Ammon's horn (tissue), 1 donor: Measurements from ENCODE around the gene SSNA1.

Experiments
- DNase-seq: peaks from one replicate; pipeline ENCODE4 v3.0.0-alpha.2; 2016; ENCODE audit warnings: low spot score

SSNA1 gene

GRCh38 chr9:137152844-137153405, 35.6 kb upstream of the SSNA1 start:
- no peak for DNase-seq

DNA sequence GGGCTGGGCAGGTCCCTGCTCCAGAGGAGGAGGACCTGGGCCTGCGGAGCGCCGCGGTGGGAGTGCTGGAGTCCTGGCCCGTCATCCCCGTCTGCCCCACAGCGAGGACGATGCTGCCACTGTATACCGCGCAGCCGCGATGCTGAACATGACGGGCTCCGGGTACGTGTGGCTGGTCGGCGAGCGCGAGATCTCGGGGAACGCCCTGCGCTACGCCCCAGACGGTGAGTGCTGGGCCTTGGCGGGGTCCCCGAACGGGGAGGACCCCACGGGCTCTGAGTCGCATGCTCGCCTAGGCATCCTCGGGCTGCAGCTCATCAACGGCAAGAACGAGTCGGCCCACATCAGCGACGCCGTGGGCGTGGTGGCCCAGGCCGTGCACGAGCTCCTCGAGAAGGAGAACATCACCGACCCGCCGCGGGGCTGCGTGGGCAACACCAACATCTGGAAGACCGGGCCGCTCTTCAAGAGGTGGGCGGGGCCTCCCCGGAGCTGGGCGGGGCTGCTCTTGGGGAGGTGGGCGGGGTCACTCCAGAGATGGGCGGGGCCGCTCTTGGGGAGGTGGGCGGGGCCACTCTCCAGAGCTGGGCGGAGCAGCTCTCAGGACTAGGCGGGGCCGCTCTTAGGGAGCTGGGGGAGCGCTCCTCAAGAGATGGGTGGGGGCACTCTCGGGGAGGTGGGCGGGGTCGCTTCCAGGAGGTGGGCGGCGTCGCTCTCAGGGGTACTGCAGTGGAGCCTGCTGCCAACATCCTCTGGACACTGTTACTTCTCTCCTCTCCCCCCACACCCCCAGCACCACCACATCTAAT, 31.7 kb upstream of the SSNA1 start:
- DNase-seq: no peak

DNA sequence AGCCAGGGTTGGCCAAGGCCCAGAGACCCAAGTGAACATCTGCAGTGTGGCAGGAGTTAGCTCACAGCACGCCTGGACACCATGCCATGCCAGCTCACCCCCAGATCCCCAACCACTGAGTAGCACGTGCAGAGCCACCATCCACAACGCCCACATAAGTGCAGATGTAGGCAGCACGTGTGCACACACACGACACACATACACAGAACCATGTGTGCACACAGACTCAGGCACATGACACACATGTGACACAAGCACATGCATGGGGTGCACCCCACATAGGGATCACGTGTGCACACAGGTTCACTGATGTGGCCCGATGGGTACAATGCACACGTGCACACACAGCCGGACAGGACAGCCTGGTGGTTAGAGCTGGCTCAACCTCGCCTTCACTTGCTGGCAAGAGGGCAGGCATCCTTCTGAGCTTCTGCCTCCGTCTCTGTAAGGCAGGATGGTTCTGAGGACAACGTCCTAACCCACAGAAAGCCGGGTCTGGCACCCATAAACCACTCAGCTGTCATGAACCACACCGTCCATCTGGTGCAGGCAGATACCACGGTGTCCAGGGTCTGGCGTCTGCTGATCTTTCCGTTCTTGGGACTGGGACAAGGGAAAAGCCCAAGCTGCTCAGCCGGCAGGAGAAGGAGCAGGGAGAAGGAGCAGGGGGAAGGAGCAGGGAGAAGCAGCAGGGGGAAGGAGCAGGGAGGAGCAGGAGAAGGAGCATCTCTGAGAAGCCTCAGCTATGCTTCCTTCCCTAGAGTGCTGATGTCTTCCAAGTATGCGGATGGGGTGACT, 30.7 kb upstream of the SSNA1 start:
- DNase-seq: no peak

DNA sequence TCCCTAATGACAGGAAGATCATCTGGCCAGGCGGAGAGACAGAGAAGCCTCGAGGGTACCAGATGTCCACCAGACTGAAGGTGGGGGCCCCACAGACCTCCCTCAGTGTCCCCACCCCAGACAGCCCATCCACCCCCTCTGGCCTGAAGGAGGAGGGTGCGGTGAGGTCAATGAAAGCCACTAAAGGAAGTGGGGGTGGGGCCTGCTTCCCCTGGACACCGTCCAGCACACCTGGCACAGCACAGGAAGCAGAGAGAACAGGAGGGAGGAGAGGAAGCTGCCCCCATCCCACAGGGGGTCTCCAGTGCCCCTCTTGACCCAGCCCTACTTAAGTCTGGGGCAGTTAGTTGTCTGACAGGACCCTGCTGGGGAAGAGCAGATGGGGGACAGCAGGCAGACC, 29.9 kb upstream of the SSNA1 start:
- DNase-seq: no peak

DNA sequence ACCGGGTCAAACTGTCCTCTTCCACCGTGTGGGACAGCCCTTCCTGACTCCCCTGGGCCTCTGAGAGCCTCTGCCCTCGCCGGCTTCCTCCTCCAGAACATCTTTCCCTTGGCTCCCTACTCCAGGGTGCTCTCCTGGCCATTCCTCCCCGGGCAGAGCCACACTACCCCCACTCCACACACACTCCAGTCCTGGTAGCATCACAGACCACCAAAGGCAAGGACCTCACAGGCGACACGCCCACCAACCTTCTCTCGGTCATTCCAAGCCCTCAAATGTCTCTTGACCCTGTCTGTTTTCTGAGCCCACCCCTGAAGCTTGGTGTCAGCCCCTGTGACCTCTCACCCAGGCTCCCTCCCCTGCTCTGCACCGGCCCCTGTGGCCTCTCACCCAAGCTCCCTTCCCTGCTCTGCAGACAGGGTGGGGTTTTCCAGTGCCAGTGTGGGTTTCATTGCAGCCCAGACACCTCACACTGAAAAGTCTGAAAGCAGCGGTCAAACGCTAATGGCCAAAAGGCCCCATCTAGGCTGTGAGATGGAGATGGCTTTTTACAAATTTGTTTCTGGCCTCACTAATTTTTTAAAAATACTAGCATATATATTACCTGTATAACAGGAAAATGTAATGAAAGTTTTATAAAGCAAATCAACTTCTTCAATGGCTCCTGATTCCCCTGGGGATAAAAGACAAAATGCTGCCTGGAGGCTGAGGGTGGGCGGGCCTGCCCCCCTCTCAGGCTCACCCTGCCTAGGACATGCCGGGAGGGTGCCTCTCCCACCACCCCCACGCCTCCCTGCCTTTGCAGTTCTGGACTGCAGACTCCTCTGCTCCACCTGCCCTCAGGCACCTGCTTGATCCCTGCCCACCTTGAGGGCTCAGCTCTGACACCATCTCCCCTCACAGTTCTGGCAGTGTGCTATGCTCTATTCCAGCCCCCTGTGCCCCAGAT, 29.1 kb upstream of the SSNA1 start:
- no peak for DNase-seq

GRCh38 chr9:137160054-137160425, 28.4 kb upstream of the SSNA1 start:
- DNase-seq: no peak

DNA sequence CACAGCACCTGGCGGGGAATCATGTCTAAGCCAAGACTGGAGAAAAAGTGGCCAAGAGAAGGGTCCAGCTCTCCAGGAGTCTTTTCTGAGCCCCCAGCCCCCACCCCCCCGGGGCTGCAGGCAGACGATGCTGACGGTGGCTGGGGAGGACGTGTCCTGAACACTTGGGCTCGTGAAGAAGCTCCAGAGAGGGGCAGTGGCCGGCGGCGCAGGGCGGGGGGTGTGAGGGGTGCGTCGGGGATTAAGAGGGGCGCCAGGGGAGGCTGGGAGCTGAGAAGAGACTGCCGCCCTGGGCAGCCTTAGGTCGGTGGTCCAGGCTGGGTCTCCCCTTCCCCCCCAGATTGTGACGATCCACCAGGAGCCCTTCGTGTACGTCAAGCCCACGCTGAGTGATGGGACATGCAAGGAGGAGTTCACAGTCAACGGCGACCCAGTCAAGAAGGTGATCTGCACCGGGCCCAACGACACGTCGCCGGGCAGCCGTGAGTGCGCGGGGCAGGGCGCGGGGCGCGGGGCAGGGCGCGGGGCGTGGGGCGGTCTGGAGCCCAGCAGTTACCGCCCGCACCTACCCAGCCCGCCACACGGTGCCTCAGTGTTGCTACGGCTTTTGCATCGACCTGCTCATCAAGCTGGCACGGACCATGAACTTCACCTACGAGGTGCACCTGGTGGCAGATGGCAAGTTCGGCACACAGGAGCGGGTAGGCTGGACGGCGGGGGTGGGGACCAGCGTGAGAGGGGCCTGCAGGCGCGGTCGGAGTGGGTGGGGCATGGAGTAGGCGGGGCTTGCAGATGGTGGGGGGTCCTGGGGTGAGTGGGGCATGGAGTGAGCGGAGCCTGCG, 27.5 kb upstream of the SSNA1 start:
- DNase-seq: no peak

GRCh38 chr9:137161558-137162486, 26.7 kb upstream of the SSNA1 start:
- DNase-seq: no peak

GRCh38 chr9:137162505-137163364, 25.7 kb upstream of the SSNA1 start:
- no peak for DNase-seq

GRCh38 chr9:137163365-137163715, 25.1 kb upstream of the SSNA1 start:
- no peak for DNase-seq

- no peak for DNase-seq
Observed at GRCh38 chr9:137163805-137164204, 24.7 kb upstream of the SSNA1 start.

DNA sequence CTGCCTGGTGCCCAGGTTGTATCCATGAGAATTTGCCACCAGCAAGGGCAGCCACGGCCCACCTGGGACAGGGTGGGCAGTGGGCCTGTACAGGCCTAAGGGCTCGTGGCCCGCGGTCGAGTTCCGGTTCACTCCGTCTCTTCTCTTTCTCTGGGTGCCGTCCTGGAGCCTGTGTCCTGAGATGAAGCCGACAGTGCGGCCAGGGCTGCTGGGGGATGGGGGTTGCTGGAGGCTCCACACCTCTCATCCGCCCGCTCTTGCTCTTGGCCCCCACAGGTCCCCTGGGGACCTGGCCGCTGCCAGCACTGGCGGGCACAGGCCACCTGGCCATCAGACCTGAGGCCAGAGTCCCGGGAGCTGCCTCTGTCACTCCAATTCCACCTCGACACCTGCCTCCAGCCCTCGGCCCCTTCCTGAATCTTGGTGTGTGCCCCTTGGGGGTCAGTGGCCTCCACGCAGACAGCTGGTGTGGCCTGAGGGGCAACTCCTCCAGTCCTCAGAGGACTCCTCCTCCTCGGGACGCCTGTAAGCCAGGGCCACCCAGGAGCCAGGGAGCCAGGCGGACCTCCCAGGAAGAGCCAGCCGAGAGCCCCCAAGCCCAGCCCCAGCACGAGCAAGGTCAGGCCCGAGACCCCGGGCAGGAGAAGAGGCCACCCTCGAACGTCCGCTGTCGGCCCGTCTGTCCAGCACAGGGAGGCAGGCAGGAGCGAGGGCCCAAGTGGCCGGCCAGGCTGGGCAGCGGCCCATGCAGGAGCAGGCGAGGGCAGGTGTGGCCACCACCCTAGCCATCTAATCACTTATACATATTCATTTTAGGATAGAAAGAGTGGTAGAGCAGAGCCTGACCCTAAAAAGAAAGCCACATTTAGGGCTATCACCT, 23.9 kb upstream of the SSNA1 start:
- no peak for DNase-seq

GRCh38 chr9:137165250-137165836, 23.1 kb upstream of the SSNA1 start:
- no peak for DNase-seq

GRCh38 chr9:137166380-137167229, 21.9 kb upstream of the SSNA1 start:
- no peak for DNase-seq

DNA sequence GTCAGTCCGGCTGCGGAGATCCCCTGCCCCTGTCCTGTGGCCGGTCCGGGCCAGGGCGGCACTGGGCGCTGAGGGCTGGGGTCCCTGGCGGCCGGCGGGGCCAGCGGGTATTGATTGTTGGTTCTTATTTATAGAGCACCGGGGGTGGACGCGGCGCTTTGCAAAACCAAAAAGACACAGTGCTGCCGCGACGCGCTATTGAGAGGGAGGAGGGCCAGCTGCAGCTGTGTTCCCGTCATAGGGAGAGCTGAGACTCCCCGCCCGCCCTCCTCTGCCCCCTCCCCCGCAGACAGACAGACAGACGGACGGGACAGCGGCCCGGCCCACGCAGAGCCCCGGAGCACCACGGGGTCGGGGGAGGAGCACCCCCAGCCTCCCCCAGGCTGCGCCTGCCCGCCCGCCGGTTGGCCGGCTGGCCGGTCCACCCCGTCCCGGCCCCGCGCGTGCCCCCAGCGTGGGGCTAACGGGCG, 21.2 kb upstream of the SSNA1 start:
- no peak for DNase-seq

GRCh38 chr9:137167747-137168572, 20.5 kb upstream of the SSNA1 start:
- no peak for DNase-seq
